Stimulated activated CD8-positive, alpha-beta memory T cell treated with anti-CD3 and anti-CD28 coated beads, Interleukin-2, amount 100 ng/mL, for 48 hours (primary cell): ENCODE measurements around the gene ZBTB16.

Experiments used
- DNase-seq, 2 donors: peaks; one replicate each; pipeline ENCODE4 v3.0.0-alpha.2; 2020; ENCODE audit warnings: low read depth in 2 of 2

Gene ZBTB16

DNA sequence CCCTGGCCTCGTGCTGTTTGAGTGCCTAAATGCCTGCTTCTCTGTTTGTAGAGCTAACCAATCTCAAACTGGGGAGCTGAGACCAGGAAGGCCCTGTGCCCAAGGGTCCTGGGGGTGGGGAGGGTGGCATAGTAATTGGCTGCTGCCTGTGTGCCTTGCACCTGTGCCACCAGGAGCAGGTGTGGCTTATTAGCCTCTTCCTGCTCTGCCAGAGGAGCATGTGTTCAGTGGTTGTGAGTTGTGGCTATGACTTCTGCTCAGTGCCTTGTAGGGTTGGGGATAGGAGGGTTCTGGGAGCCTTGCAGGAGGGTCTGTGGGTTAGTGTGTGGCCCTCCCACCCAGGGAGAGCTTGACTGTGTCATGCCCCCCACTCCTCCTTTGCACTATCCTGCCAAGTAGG, 109.2 kb downstream of the ZBTB16 start:
- no peak for DNase-seq

DNA sequence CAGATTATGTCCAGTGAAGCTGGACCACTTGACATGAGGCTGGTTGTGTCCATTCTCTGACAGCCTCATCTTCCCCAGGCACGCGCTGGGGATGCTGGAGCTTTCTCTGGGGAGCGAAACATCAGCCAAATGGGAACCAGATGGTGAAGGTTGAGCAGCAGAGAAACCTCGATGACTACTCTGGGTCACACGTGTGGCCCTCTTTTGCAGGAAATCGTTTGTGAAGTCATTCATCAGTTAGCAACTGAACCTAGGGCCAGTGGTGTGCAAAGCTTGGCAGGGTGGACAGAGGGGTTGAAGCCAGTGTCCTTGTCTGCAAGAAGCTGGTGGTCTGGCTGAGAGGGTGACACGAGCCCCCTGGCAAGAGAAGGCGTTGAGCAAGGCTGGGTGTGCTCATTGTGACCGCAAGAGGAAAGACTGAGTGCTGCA, 109.8 kb downstream of the ZBTB16 start:
- DNase-seq: no peak

DNA sequence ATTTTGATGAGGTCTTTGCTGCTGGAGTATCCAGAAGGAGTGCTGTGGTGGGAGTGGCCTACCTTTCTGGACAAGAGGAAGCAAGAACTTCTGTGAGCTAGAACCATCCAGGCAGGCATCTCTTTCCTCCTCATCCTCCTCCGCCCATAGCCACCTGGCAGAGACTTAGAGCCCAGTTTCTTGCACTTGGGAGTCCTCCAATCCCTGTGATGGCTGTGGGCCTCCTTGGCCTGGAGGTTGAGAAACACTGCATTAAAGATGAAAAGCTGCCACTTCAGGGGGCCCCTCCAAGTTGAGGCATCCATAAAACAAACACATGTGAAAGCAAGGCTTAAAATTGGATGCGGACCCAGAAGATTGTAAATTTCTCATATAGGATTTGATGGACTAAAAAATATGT, 110.3 kb downstream of the ZBTB16 start:
- DNase-seq: no peak

GRCh38 chr11:114170226-114170625, 110.7 kb downstream of the ZBTB16 start:
- DNase-seq: no peak

DNA sequence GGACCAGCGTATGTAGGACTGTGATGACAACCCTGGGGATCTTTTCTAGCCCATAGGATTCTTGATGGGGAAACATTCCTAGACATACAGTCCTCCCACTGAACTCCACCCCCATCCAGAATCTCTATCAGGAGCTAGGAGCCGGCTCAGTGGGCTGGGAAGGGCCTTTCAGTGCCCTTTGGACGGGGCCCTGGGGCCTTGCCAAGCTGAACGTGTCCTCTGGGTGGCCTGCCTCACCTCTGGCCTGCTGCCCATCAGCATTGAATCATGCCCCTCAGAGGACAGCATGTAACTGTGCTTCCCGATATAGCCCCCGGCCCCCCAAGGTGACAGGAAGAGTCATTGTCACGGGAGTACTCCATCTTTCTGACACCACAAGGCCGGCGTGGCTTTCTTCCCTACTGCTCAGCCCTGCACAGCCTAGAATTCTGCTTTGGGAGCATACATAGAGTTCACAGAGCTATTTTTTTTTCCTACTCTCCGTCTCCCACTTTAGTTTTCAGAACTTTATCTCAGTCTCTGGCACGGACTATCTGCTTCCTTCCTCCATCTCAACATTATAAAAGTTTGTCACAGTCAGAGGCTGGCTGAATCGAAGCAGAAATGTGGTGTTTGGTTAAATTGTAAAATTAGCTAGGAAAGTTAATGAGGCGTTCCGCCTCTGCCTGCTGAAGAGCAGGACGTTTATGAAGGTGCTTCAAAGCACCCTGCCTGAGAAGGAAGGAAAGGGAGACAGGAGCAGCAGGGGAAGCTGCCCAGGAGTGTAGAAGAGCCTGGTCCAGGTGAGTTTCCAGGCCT, 111.9 kb downstream of the ZBTB16 start:
- DNase-seq: no peak

GRCh38 chr11:114172055-114172861, 112.7 kb downstream of the ZBTB16 start:
- no peak for DNase-seq

- DNase-seq: no peak
These were observed 113.4 kb downstream of the ZBTB16 start for GRCh38 chr11:114172871-114173444.

DNA sequence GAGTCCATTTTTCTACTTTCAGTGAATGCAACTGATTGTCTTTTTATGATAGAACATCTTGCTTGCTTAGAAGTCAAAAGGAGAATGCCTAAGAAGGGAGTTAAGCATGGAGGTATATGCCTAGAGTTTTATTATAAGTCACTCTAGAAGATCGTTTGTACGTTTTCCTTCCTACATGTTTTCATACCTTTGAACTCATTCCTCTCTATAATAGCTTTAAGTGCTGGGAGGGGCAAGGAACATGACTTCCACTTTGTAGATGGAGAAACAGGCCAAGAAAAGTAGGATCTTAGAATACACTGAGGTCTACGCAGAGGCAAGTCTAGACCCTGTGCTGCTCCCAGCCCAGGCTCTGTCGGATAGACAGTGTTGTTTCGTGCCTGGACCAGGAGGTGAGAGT, 114.3 kb downstream of the ZBTB16 start:
- no peak for DNase-seq

- no peak for DNase-seq
These were observed 115.4 kb downstream of the ZBTB16 start for GRCh38 chr11:114174712-114175495.

- no peak for DNase-seq
These were observed 116.2 kb downstream of the ZBTB16 start for GRCh38 chr11:114175706-114176105.

- no peak for DNase-seq
These were observed 116.8 kb downstream of the ZBTB16 start for GRCh38 chr11:114176321-114176720.

DNA sequence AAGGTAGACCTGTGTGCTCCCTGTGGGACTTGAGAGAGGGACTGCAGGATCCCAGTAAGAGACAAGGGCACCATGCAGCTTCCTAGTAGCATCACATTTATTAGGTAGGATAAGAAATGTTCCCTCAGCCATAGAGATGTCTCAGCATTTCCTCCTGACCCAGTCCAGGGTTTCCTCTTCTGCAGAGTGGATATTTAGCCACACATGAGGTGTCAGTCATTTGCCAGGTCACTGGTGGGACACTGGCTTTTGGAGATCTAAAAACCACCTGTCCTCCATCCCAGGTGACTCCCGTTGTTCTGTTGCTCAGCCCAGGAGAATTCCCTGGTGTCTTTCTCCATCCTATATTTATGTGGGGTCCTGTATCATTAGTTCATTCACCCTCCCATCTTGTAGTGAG, 119.1 kb downstream of the ZBTB16 start:
- DNase-seq: no peak

DNA sequence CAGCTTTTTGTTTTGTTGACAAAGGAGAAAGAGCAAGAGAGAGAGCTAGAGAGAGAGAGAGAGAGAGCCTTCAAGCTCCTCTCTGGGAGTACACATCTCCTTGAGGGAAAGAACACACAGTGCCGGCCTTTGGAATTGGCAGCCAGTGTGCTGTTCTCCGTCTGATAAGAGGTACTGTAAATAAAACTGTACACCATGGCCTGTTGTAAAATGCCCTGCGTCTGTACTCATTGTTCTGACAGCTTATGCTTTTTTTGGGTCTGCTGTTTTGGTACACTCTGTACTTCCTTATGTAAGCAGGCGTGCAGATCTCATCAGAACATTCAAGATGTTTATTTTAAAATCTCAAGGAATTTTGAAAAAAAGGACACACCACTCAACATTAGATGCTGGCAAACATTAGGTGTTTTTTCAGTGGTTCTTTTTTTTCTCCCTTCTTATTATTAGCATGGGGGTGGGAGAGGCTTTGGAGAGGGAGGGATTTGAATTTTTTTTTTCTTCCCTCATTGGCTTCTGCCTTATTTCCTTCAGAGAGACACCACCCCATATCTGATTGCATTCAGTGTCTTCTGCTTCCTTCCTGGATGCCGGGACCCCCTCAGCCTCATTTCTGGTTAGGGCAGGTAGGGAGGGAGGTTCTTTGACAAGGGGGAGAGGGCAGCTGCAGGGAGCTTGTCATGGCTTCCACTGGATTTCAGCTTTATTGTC, 119.9 kb downstream of the ZBTB16 start:
- DNase-seq: no peak

GRCh38 chr11:114180301-114181055, 121.0 kb downstream of the ZBTB16 start:
- DNase-seq: no peak

- no peak for DNase-seq
These were observed 121.7 kb downstream of the ZBTB16 start for GRCh38 chr11:114181195-114181594.

DNA sequence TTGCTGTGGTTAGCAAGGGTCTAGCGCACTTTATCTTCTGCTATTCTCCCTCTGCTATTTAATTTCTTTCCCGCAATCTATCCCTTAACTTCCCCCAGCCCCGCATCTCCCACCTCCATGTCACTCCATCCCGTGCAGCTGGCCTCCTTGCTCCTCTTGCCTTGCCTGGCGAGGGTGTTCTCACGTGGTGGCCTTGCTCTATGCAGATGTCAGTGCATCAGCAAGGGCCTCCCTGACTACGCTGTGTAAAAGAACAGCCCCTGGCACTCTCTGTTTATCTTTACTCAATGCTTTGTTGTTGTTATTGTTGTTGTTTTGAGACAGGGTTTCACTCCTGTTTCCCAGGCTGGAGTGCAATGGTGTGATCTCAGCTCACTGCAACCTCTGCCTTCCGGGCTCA, 122.2 kb downstream of the ZBTB16 start:
- DNase-seq: no peak

DNA sequence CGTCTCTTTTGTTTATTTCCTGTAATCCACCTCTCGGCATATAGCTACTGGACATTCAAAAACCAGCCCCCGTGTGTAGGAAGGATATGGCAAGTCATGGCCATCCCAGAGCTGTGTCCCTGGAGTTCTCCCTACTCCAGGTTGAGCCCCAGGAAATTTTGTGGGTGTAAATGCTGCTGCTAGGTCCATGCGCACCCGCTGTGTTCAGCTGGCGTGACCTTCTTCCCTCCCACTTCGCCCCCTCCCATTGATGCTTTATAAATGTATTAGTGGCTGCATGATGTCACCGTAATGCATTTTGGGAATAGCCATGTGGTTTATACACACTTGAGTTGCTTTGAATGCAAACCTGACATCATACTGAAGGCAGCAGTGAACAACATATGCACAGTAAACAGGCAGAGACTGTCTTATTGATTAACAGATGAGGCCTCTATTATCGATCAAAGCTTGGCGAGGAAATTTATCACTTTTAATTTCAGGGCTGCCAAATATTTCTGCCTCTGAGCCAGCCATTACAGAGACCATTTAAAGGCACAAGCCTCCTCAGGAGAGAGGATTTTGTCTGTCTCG, 123.0 kb downstream of the ZBTB16 start:
- no peak for DNase-seq

DNA sequence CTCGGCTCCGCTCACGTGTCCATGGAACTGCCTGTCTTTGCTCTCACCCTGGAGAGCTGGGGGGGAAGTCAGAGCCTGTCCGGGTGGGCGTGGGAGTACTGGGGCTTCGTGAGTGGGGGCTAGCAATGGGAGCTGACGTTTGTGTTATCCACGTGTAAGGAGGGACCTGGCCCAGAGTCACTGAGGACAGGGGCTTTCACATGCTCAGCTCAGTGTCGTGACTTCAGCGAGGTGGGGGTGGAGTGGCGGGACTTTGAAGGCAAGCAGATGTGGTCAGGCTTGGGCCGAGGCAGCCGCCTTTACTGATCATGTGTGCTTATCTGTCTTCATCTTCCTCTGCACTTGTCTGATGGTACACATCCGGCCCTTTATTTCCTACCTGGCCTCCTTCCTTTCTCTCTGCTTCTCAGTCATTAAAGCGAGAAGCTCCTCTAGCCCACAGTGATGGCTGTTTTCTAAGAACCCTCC, 123.6 kb downstream of the ZBTB16 start:
- DNase-seq: peak; percentile 23 to 40

GRCh38 chr11:114185436-114185835, 125.9 kb downstream of the ZBTB16 start:
- DNase-seq: no peak

GRCh38 chr11:114187173-114187572, 127.7 kb downstream of the ZBTB16 start:
- no peak for DNase-seq
